Spleen (tissue), 7 donors: ENCODE data around the gene DCLK2.

Experiments
- CTCF ChIP-seq, 11 experiments: fragments of 200-600 bp in 7 of 11; fragments of 450-650 bp in 4 of 11; sonication (generic) in 4 of 11; IDR thresholded peaks in 8 of 11; conservative IDR thresholded peaks in 3 of 11; 1 replicate in 7 of 11; 2 replicates in 4 of 11; pipeline versions ENCODE4 v1.4.0 to v1.8.0; 2016 to 2021; ENCODE audit warnings: antibody characterized with exemption in 11 of 11, inconsistent platforms in 4 of 11, mild to moderate bottlenecking in 1 of 11
- POLR2A ChIP-seq, 3 donors: fragments of 450-650 bp; IDR thresholded peaks; one replicate each; pipeline ENCODE4 v1.5.1; 2017; ENCODE audit warnings: antibody characterized with exemption in 3 of 3, mild to moderate bottlenecking in 1 of 3
- POLR2AphosphoS5 ChIP-seq, 3 donors: sonication (generic); formaldehyde crosslinking; IDR thresholded peaks; one replicate each; pipeline ENCODE4 v1.5.1; 2017; ENCODE audit warnings: antibody characterized with exemption in 3 of 3
- donor health status: DM: no; HTN: no; CAD: no; lungs with moderate emphysema.
- donor health status: DM: no; HTN: no; CAD: no.
- donor health status: DM: no; HTN: no; CAD: no.

DNA sequence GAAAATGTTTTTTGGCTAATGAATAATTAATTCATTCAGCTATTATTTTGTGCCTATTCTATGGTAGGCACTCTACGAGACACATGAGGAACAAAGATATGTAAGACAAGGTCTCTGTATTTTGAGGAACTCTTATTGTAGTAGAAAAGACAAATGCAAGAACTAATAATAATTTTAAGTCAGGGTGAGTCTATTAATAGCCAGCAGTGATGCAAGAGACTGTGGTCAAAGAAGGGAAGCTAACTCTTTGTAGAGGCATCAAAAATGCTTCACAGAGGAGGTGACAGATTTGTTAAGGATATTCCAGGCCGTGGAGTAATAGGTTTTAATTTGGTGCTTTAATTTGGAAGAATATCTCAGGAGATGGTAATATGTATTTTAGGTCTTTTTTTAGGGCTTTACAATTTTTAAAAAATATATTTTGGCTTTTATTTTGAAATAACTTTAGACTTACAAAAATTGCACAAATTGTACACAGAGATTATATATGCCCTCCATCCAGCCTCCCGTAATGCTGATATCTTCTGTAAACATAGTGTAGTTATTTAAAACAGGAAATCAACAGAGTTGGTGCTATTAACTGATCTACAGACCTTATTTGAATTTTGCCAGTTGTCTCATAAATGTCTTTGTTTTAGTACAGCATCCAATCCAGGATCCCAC lies 48.1 kb downstream of the DCLK2 start:
- TF ChIP-seq CTCF (IDR thresholded peaks at IDR 0.05 in 8 of 11, conservative IDR thresholded peaks at IDR 0.05 in 3 of 11) (no peak), POLR2AphosphoS5 (IDR thresholded peaks at IDR 0.05) (no peak), POLR2A (IDR thresholded peaks at IDR 0.05) (no peak)
